SK-N-SH (cell line): Measurements from ENCODE around the gene PAOX.

Experiments used
- NFIC ChIP-seq: IDR thresholded peaks from 2 replicates; pipeline ENCODE4 v1.4.0; 2012; ENCODE audit warnings: borderline replicate concordance
- SMC3 ChIP-seq: IDR thresholded peaks from 2 replicates; pipeline ENCODE4 v1.6.1; 2012; ENCODE audit warnings: low read depth, low read length, improper control_type of control experiment

DNA sequence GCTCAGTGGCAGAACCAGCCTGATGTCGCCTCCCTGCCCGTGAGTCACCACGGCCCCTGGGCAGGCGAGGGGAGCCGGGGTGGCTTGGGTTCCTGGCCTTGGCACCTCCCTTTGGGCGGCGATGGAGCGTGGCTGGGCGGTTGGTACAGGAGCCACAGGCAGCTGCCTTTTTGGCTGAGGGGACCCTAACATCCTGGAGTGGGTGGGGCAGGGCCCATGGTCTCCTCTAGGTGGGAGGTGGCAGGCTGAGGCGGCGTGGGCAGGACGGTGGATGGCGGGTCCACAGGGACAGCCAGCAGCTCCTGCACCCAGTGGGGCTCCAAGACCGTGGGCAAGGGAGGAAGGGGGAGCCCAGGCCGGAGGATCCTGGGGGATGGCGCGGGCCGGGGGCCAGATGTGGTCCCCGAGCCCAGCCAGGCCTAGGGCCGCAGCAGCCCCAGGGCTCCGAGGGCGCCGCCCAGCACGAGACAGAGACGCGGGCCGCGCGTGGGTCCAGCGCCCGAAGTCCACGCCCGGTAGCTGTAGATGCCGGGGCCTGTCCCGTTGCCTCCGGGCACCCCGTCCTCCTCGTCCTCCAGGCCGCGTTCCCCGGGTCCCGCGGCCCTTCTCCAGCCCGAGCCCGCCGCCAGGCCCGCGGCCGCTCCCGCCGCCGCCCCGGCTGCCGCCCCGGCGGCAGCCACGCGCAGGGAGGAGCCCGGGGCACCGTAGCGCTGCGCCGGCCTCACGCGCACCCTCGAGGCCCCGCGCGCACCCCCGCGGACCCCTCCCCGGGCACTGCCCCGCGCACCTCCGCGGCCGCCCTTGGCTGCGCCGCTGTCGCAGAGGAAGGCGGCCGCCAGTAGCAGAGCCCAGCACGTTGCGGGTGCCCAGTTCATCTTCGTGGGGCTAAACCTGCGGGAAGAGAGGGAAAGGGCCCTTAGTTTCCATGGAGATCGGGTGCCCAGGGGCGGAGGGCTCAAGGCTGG, 44.0 kb downstream of the PAOX start:
- TF ChIP-seq SMC3 (no peak), NFIC (no peak)
